Keratinocyte (primary cell): ENCODE data around the gene ASS1. TPM values are rescaled to one million over a fixed set of nuclear protein-coding genes. Genes with fewer than 3 reads are reported as not detected.

Experiments used
- DNase-seq: peaks from one replicate; pipeline ENCODE4 v3.0.0-alpha.2; 2011; ENCODE audit warnings: low read depth, missing footprints, low spot score
- FAIRE-seq: peaks from 2 replicates; lab custom pipeline; 2011; peaks lifted over from hg19 to GRCh38; lab: Jason Lieb, UNC
- H2AFZ ChIP-seq: 2 replicates; pipeline ENCODE4 v1.6.0; 2012; ENCODE audit warnings: low read length, control low read depth, inconsistent platforms; ENCODE audit not compliant: control insufficient read depth
- H3K27ac ChIP-seq: 2 replicates; pipeline ENCODE4 v1.5.1; 2011; ENCODE audit warnings: low read length; ENCODE audit not compliant: control insufficient read depth, insufficient read depth
- H3K27me3 ChIP-seq: 3 replicates; pipeline ENCODE4 v1.6.0; 2011; ENCODE audit warnings: low read length; ENCODE audit not compliant: control insufficient read depth, insufficient read depth; ENCODE audit errors: extremely low read depth
- H3K36me3 ChIP-seq, 2 experiments: 2 replicates in 1 of 2; 3 replicates in 1 of 2; pipeline ENCODE4 v1.5.1; 2011; ENCODE audit warnings: low read length in 2 of 2, mild to moderate bottlenecking in 1 of 2; ENCODE audit not compliant: control insufficient read depth in 2 of 2, insufficient read depth in 2 of 2; ENCODE audit errors: extremely low read depth in 1 of 2
- H3K4me1 ChIP-seq: 3 replicates; pipeline ENCODE4 v1.5.1; 2011; ENCODE audit warnings: low read length; ENCODE audit not compliant: control insufficient read depth, insufficient read depth; ENCODE audit errors: extremely low read depth
- H3K4me2 ChIP-seq: 3 replicates; pipeline ENCODE4 v1.6.0; 2011; ENCODE audit warnings: low read depth, low read length; ENCODE audit not compliant: control insufficient read depth, insufficient read depth; ENCODE audit errors: extremely low read depth
- H3K4me3 ChIP-seq, 3 experiments: fragments of 200-600 bp in 1 of 3; sonication (generic) in 1 of 3; 2 replicates in 2 of 3; 3 replicates in 1 of 3; pipeline ENCODE4 v1.5.1; 2011 to 2016; ENCODE audit warnings: low read length in 3 of 3, mild to moderate bottlenecking in 3 of 3, control low read depth in 2 of 3, inconsistent platforms in 1 of 3, low read depth in 1 of 3, mixed read lengths in 1 of 3, mixed run types in 1 of 3, moderate library complexity in 1 of 3; ENCODE audit not compliant: control insufficient read depth in 2 of 3, insufficient read depth in 2 of 3; ENCODE audit errors: extremely low read depth in 1 of 3
- H3K79me2 ChIP-seq: 2 replicates; pipeline ENCODE4 v1.6.0; 2012; ENCODE audit warnings: low read length; ENCODE audit not compliant: control insufficient read depth, insufficient read depth
- H3K9ac ChIP-seq: 3 replicates; pipeline ENCODE4 v1.6.0; 2011; ENCODE audit warnings: low read length; ENCODE audit not compliant: control insufficient read depth, insufficient read depth; ENCODE audit errors: extremely low read depth
- H3K9me1 ChIP-seq: 3 replicates; pipeline ENCODE4 v1.6.0; 2011; ENCODE audit warnings: low read length; ENCODE audit not compliant: control insufficient read depth, insufficient read depth; ENCODE audit errors: extremely low read depth
- H3K9me3 ChIP-seq: 2 replicates; pipeline ENCODE4 v1.5.1; 2012; ENCODE audit warnings: low read depth, low read length; ENCODE audit not compliant: control insufficient read depth
- H4K20me1 ChIP-seq: 3 replicates; pipeline ENCODE4 v1.6.0; 2011; ENCODE audit warnings: low read length; ENCODE audit not compliant: control insufficient read depth, insufficient read depth; ENCODE audit errors: extremely low read depth
- CTCF ChIP-seq, 3 experiments: IDR thresholded peaks in 1 of 3; conservative IDR thresholded peaks in 1 of 3; optimal IDR thresholded peaks in 1 of 3; 2 replicates in 2 of 3; 3 replicates in 1 of 3; pipeline versions ENCODE3 to v1.5.1; 2011; ENCODE audit warnings: low read length in 3 of 3, mild to moderate bottlenecking in 3 of 3, moderate library complexity in 2 of 3, control low read depth in 1 of 3, inconsistent platforms in 1 of 3; ENCODE audit not compliant: insufficient read depth in 2 of 3; ENCODE audit errors: extremely low read depth in 1 of 3
- EZH2 ChIP-seq: IDR thresholded peaks from one replicate; pipeline ENCODE4 v1.6.1; 2012; ENCODE audit warnings: inconsistent platforms, mild to moderate bottlenecking, low read length, moderate library complexity
- dilution Hi-C: fragments of 300-500 bp; cut with MboI; formaldehyde crosslinking; loops from one replicate; pipeline ENCODE4 v1.7.0; 2020; ENCODE audit warnings: low sequenced_read_pairs; ENCODE audit not compliant: extremely low pct_ligation_motif_present
- polyA plus RNA-seq, 5 experiments: library from polyadenylated mRNA; depleted of rRNA in 3 of 5; stranded (reverse) in 3 of 5; stranded (forward) in 1 of 5; unstranded in 1 of 5; fragments of >200 nt; gene quantifications; 1 replicate in 1 of 5; 2 replicates in 3 of 5; 3 replicates in 1 of 5; pipeline versions ENCODE4 v1.2.1 to v1.2.3, GENCODE V29; 2011 to 2012; ENCODE audit warnings: missing spikeins in 2 of 5, low read depth in 1 of 5, low replicate concordance in 1 of 5

Gene ASS1
- polyA plus RNA-seq, 1 donor (not counting 4 experiments of a cell fraction or from before 2014, with no cell fraction given), result 52.4 TPM

GRCh38 chr9:130468566-130468965 is 23.8 kb downstream of the ASS1 start:
- no peak for FAIRE-seq
- H3K4me1 ChIP-seq, result no peaks in the 10 kb centered on the region

GRCh38 chr9:130470269-130470668 is 25.5 kb downstream of the ASS1 start:
- Histone ChIP-seq H2AFZ (no peak overlapping the region), H3K4me3 (no peak overlapping the region), H3K4me1 (no peaks in the 10 kb centered on the region), H3K36me3 (no peaks in the 10 kb centered on the region), H3K9me1 (no peaks in the 10 kb centered on the region), H3K27ac (no peak overlapping the region), H3K4me2 (no peak overlapping the region), H3K79me2 (no peaks in the 10 kb centered on the region), H3K27me3 (peaks cover 3% of the 10 kb centered on the region), H3K9me3 (no peaks in the 10 kb centered on the region), H3K9ac (no peak overlapping the region), H4K20me1 (no peaks in the 10 kb centered on the region)
- TF ChIP-seq CTCF (optimal IDR thresholded peaks at IDR 0.05 in 1 of 3, IDR thresholded peaks at IDR 0.05 in 1 of 3, conservative IDR thresholded peaks at IDR 0.05 in 1 of 3; ENCODE audit: extremely low read depth in 1 of 3, insufficient read depth in 2 of 3, low read length in 3 of 3) (no peak), EZH2 (no peak)
- dilution Hi-C loops, result no loop called here
- FAIRE-seq (no peak), DNase-seq (no peak)

More at GRCh38 chr9:130468566-130468965, 23.8 kb downstream of the ASS1 start:
- Histone ChIP-seq H3K79me2 (no peaks in the 10 kb centered on the region), H3K4me3 (no peak overlapping the region), H3K9me3 (no peaks in the 10 kb centered on the region), H3K4me2 (no peak overlapping the region), H3K9me1 (no peaks in the 10 kb centered on the region), H3K9ac (no peak overlapping the region), H2AFZ (no peak overlapping the region), H3K27ac (no peak overlapping the region), H4K20me1 (no peaks in the 10 kb centered on the region), H3K36me3 (no peaks in the 10 kb centered on the region), H3K27me3 (peaks cover 3% of the 10 kb centered on the region)
- TF ChIP-seq EZH2 (no peak), CTCF (optimal IDR thresholded peaks at IDR 0.05 in 1 of 3, IDR thresholded peaks at IDR 0.05 in 1 of 3, conservative IDR thresholded peaks at IDR 0.05 in 1 of 3; ENCODE audit: extremely low read depth in 1 of 3, insufficient read depth in 2 of 3, low read length in 3 of 3) (no peak)
- dilution Hi-C loops, result no loop called here
- no peak for DNase-seq
